IPS DF 6.9 (cell line): ENCODE results near the gene MEA1.
"Not testable (repeated sequence)": the region's sequence is repeated elsewhere in the genome, so short reads cannot be mapped to it uniquely, and the experiment has no call there.

Source experiments
- DNase-seq: peaks from one replicate; pipeline ENCODE4 v3.0.0-alpha.2; 2013; ENCODE audit warnings: low read depth, low spot score
- H3K27ac ChIP-seq: one replicate; pipeline ENCODE4 v1.5.1; 2013; ENCODE audit warnings: low read length, control low read depth
- H3K27me3 ChIP-seq: 2 replicates; pipeline ENCODE4 v1.6.1; 2013; ENCODE audit warnings: mild to moderate bottlenecking, low read length; ENCODE audit not compliant: control insufficient read depth, insufficient read depth
- H3K36me3 ChIP-seq: 2 replicates; pipeline ENCODE4 v1.6.1; 2013; ENCODE audit warnings: low read length; ENCODE audit not compliant: control insufficient read depth, insufficient read depth
- H3K4me1 ChIP-seq: 2 replicates; pipeline ENCODE4 v1.6.1; 2013; ENCODE audit warnings: low read length; ENCODE audit not compliant: control insufficient read depth, insufficient read depth
- H3K4me3 ChIP-seq: 2 replicates; pipeline ENCODE4 v1.5.1; 2013; ENCODE audit warnings: mild to moderate bottlenecking, low read length
- H3K9me3 ChIP-seq: 2 replicates; pipeline ENCODE4 v1.6.1; 2013; ENCODE audit warnings: low read length, inconsistent platforms; ENCODE audit not compliant: control insufficient read depth, insufficient read depth
- WGBS: extraction: QIAGEN DNeasy Blood & Tissue Kit; methylation state at CpG from one replicate; pipeline ENCODE4 v1.1.7; 2013; ENCODE audit warnings: mixed read lengths, missing lambda C conversion rate; ENCODE audit not compliant: insufficient read length, insufficient coverage; 5-methylcytosine and 5-hydroxymethylcytosine counted together

Gene MEA1

GRCh38 chr6:43009124-43009523, 4.6 kb downstream of the MEA1 start:
- no CpG with 5 or more reads among the region's 6 CpGs for WGBS
- Histone ChIP-seq H3K9me3 (no peaks in the 10 kb centered on the region), H3K4me3 (no peak overlapping the region), H3K27ac (no peak overlapping the region), H3K36me3 (peaks cover 36% of the 10 kb centered on the region), H3K4me1 (no peaks in the 10 kb centered on the region), H3K27me3 (no peaks in the 10 kb centered on the region)
- DNase-seq = no peak

GRCh38 chr6:43007126-43007525, 6.6 kb downstream of the MEA1 start:
- Histone ChIP-seq H3K9me3 (no peaks in the 10 kb centered on the region), H3K4me3 (no peak overlapping the region), H3K27me3 (no peaks in the 10 kb centered on the region), H3K27ac (no peak overlapping the region), H3K4me1 (no peaks in the 10 kb centered on the region), H3K36me3 (peaks cover 33% of the 10 kb centered on the region)
- DNase-seq = no peak
- WGBS = no CpG with 5 or more reads among the region's 9 CpGs

GRCh38 chr6:43006251-43006650, 7.5 kb downstream of the MEA1 start:
- DNase-seq = no peak
- WGBS = no CpG with 5 or more reads among the region's 11 CpGs
- Histone ChIP-seq H3K4me1 (no peaks in the 10 kb centered on the region), H3K36me3 (peaks cover 27% of the 10 kb centered on the region), H3K9me3 (no peaks in the 10 kb centered on the region), H3K27me3 (no peaks in the 10 kb centered on the region), H3K27ac (no peak overlapping the region), H3K4me3 (no peak overlapping the region)

GRCh38 chr6:43005844-43006243, 7.9 kb downstream of the MEA1 start:
- H3K27ac ChIP-seq = no peak overlapping the region
- DNase-seq = no peak
- H3K36me3 ChIP-seq = peaks cover 23% of the 10 kb centered on the region
- no peaks in the 10 kb centered on the region for H3K27me3 ChIP-seq
- no peaks in the 10 kb centered on the region for H3K4me1 ChIP-seq
- no peak overlapping the region for H3K4me3 ChIP-seq
- WGBS = no CpG with 5 or more reads among the region's 5 CpGs
- no peaks in the 10 kb centered on the region for H3K9me3 ChIP-seq

GRCh38 chr6:43001843-43002242, 11.9 kb downstream of the MEA1 start:
- H3K36me3 ChIP-seq = peaks cover 4% of the 10 kb centered on the region; the same call in 1 of the 2 replicates
- H3K9me3 ChIP-seq = no peaks in the 10 kb centered on the region
- H3K4me3 ChIP-seq = no peak overlapping the region
- H3K27me3 ChIP-seq = no peaks in the 10 kb centered on the region
- DNase-seq = no peak
- no peak overlapping the region for H3K27ac ChIP-seq
- no CpG with 5 or more reads among the region's 8 CpGs for WGBS
- H3K4me1 ChIP-seq = no peaks in the 10 kb centered on the region

- not testable (repeated sequence) for H3K9me3 ChIP-seq, H3K27ac ChIP-seq, H3K4me1 ChIP-seq, H3K27me3 ChIP-seq, H3K4me3 ChIP-seq, DNase-seq, H3K36me3 ChIP-seq
- no CpG with 5 or more reads among the region's 9 CpGs for WGBS
Observed at GRCh38 chr6:42998205-42998604, 15.5 kb downstream of the MEA1 start.

- Histone ChIP-seq H3K27ac (no peak overlapping the region), H3K4me1 (no peaks in the 10 kb centered on the region), H3K9me3 (no peaks in the 10 kb centered on the region), H3K4me3 (no peak overlapping the region), H3K27me3 (no peaks in the 10 kb centered on the region), H3K36me3 (no peaks in the 10 kb centered on the region)
- no peak for DNase-seq
Observed at GRCh38 chr6:42996513-42996912, 17.2 kb downstream of the MEA1 start.

GRCh38 chr6:42993445-42993844, 20.3 kb downstream of the MEA1 start:
- no peak for DNase-seq
- no peak overlapping the region for H3K27ac ChIP-seq
- peaks cover 6% of the 10 kb centered on the region for H3K36me3 ChIP-seq
- no peaks in the 10 kb centered on the region for H3K27me3 ChIP-seq
- H3K9me3 ChIP-seq = no peaks in the 10 kb centered on the region
- no CpG with 5 or more reads among the region's 2 CpGs for whole genome bisulfite sequencing
- no peaks in the 10 kb centered on the region for H3K4me1 ChIP-seq
- H3K4me3 ChIP-seq = no peak overlapping the region

GRCh38 chr6:42989923-42990322, 23.8 kb downstream of the MEA1 start:
- Histone ChIP-seq H3K4me3 (no peak overlapping the region), H3K4me1 (peaks cover 2% of the 10 kb centered on the region; the same call in 1 of the 2 replicates), H3K27ac (no peak overlapping the region), H3K27me3 (no peaks in the 10 kb centered on the region), H3K9me3 (no peaks in the 10 kb centered on the region), H3K36me3 (peaks cover 6% of the 10 kb centered on the region)
- no CpG with 5 or more reads among the region's 5 CpGs for WGBS
- no peak for DNase-seq

GRCh38 chr6:42988486-42989020, 25.2 kb downstream of the MEA1 start:
- H3K27me3 ChIP-seq = no peaks in the 10 kb centered on the region

More at GRCh38 chr6:42988486-42989020, 25.2 kb downstream of the MEA1 start:
- DNase-seq = no peak
- no peak overlapping the region for H3K4me3 ChIP-seq
- H3K27ac ChIP-seq = no peak overlapping the region
- H3K4me1 ChIP-seq = peaks cover 2% of the 10 kb centered on the region; the same call in 1 of the 2 replicates
- H3K9me3 ChIP-seq = no peaks in the 10 kb centered on the region
- peaks cover 6% of the 10 kb centered on the region for H3K36me3 ChIP-seq
- WGBS = no CpG with 5 or more reads among the region's 1 CpG
